Measurements from ENCODE around the gene GABARAP.

The GABARAP gene

DNA sequence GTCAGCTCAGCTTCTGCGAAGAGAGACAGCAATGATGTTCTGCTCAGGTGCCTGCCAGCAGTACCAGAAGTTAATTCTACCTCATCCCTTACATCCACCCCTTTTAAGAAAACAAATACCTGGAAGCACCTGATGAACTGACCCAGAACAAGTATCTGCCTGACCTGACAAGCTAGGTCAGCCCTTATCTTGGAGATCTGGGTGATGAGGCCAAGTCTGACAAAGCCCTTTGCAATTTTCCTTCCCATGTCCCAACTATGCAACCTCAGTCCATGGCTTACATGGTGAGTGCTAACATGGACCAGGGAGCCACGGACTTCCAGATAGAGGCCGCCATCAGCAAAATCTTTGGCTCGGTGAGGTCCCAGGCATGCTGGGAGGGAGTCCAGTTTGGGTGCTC lies 18.9 kb downstream of the GABARAP start:
- H3K27me3 ChIP-seq = no peaks in the 10 kb centered on the region
- no peak overlapping the region for H3K27ac ChIP-seq
- TF ChIP-seq CTCF (IDR thresholded peaks at IDR 0.05) = no peak
- intact Hi-C loops (cut with DNase I; ENCODE audit: low total_unique reads) = no loop called here
- H3K4me1 ChIP-seq = peaks cover 0 to 32% (median 23%) of the 10 kb centered on the region in 4 donors
- H3K36me3 ChIP-seq = peaks cover 35 to 75% (median 59%) of the 10 kb centered on the region in 3 donors
- H3K4me3 ChIP-seq = no peak overlapping the region
- no peaks in the 10 kb centered on the region for H3K9me3 ChIP-seq
- no peak for DNase-seq

- H3K4me1 ChIP-seq = peaks cover 0 to 32% (median 25%) of the 10 kb centered on the region in 4 donors
- no peak overlapping the region for H3K27ac ChIP-seq
Measured at GRCh38 chr17:7222972-7223292, 19.3 kb downstream of the GABARAP start.

GRCh38 chr17:7222093-7222971 lies 19.9 kb downstream of the GABARAP start:
- no peak for TF ChIP-seq CTCF (IDR thresholded peaks at IDR 0.05)
- intact Hi-C loops (cut with DNase I; ENCODE audit: low total_unique reads) = no loop called here
- H3K27me3 ChIP-seq = peaks cover 0 to under 1% of the 10 kb centered on the region in 2 donors
- H3K36me3 ChIP-seq = peaks cover 29 to 64% (median 49%) of the 10 kb centered on the region in 3 donors
- no peaks in the 10 kb centered on the region for H3K9me3 ChIP-seq
- no peak for DNase-seq
- H3K4me1 ChIP-seq = peaks cover 0 to 38% (median 25%) of the 10 kb centered on the region in 4 donors
- peak overlapping the region in 1 of 2 donors; percentile 92 for H3K27ac ChIP-seq
- no peak overlapping the region for H3K4me3 ChIP-seq

More at GRCh38 chr17:7222972-7223292, 19.3 kb downstream of the GABARAP start:
- DNase-seq = no peak
- H3K36me3 ChIP-seq = peaks cover 32 to 70% (median 55%) of the 10 kb centered on the region in 3 donors
- H3K9me3 ChIP-seq = no peaks in the 10 kb centered on the region
- H3K4me3 ChIP-seq = no peak overlapping the region
- TF ChIP-seq CTCF (IDR thresholded peaks at IDR 0.05) = no peak
- no peaks in the 10 kb centered on the region for H3K27me3 ChIP-seq
- intact Hi-C loops (cut with DNase I; ENCODE audit: low total_unique reads) = no loop called here

DNA sequence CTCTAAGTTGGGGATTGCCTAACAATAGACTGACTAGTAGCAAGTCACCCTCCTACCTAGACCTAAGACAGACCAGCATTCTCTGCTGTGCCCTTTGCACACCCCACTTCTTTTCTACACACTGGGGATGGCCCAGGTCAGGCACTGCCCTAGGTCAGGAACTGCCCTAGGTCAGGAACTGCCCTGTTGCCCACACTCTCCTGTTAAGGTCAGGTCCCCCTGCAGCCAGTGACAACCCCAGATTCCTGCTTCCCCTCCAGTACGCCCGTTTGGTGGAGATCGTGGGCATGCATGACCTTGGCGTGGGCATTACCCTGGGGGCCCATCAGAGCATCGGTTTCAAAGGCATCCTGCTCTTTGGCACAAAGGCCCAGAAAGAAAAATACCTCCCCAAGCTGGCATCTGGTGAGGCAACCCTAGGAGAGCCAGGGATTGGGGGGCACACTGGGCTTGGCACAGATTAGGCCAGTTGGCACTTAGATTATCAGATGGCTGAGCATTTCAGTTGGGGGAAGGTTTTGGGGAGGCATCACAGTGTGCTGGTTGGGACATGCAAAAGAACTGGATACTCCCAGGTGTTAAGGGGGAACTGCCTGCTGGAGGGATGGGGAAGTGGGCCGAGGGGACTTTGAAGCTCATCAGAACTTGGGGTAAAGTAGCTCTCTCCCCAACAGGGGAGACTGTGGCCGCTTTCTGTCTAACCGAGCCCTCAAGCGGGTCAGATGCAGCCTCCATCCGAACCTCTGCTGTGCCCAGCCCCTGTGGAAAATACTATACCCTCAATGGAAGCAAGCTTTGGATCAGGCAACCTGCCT lies 20.8 kb downstream of the GABARAP start:
- Histone ChIP-seq H3K4me1 (peaks cover 0 to 45% (median 30%) of the 10 kb centered on the region in 4 donors), H3K27ac (peak overlapping the region in 1 of 2 donors; percentile 92), H3K27me3 (peaks cover 0 to 9% of the 10 kb centered on the region in 2 donors), H3K36me3 (peaks cover 21 to 56% (median 40%) of the 10 kb centered on the region in 3 donors), H3K9me3 (no peaks in the 10 kb centered on the region), H3K4me3 (no peak overlapping the region)
- no peak for TF ChIP-seq CTCF (IDR thresholded peaks at IDR 0.05)
- no peak for DNase-seq
- intact Hi-C loops (cut with DNase I; ENCODE audit: low total_unique reads) = no loop called here

GRCh38 chr17:7220593-7221277 lies 21.5 kb downstream of the GABARAP start:
- peaks cover 20 to 48% (median 33%) of the 10 kb centered on the region in 3 donors for H3K36me3 ChIP-seq
- peak overlapping the region; percentile 92 to 98 for H3K27ac ChIP-seq
- peaks cover 0 to 13% of the 10 kb centered on the region in 2 donors for H3K27me3 ChIP-seq
- no peaks in the 10 kb centered on the region for H3K9me3 ChIP-seq
- intact Hi-C loops (cut with DNase I; ENCODE audit: low total_unique reads) = no loop called here
- peak overlapping the region; percentile 75 to 99 for H3K4me3 ChIP-seq
- DNase-seq = peak in 1 of 2 donors; percentile 54
- peaks cover 0 to 52% (median 37%) of the 10 kb centered on the region in 4 donors for H3K4me1 ChIP-seq
- peak; percentile 37 to 48 for TF ChIP-seq CTCF (IDR thresholded peaks at IDR 0.05)

Measured in tibial artery (tissue), 4 donors.